Neural cell (in vitro differentiated cells): ENCODE results near the gene RBM15.

Experiments
- CTCF ChIP-seq: fragments of 450-650 bp; IDR thresholded peaks from 2 replicates; pipeline ENCODE4 v1.5.1; 2014; ENCODE audit warnings: antibody characterized with exemption, mild to moderate bottlenecking, moderate library complexity; ENCODE audit not compliant: poor library complexity, severe bottlenecking
- EP300 ChIP-seq: fragments of 450-650 bp; conservative IDR thresholded peaks from 2 replicates; pipeline ENCODE4 v1.6.1; 2014; ENCODE audit warnings: antibody characterized with exemption, mild to moderate bottlenecking, moderate library complexity; ENCODE audit not compliant: poor library complexity, severe bottlenecking
- EZH2 ChIP-seq: fragments of 200-600, 300-800 bp; shearing (Covaris generic), sonication (generic); IDR thresholded peaks from 2 replicates; pipeline ENCODE4 v1.6.1; 2014; ENCODE audit warnings: antibody characterized with exemption, low read length, borderline replicate concordance, mild to moderate bottlenecking; ENCODE audit not compliant: insufficient read depth, poor library complexity, severe bottlenecking
- MXI1 ChIP-seq: fragments of 450-650 bp; conservative IDR thresholded peaks from 2 replicates; pipeline ENCODE4 v1.6.1; 2014; ENCODE audit warnings: antibody characterized with exemption, mild to moderate bottlenecking; ENCODE audit not compliant: poor library complexity, severe bottlenecking
- POLR2AphosphoS5 ChIP-seq: IDR thresholded peaks from 2 replicates; pipeline ENCODE4 v1.6.1; 2012
- RAD21 ChIP-seq: fragments of 450-650 bp; conservative IDR thresholded peaks from 2 replicates; pipeline ENCODE4 v1.6.1; 2014; ENCODE audit warnings: antibody characterized with exemption, mild to moderate bottlenecking, moderate library complexity
- SMC3 ChIP-seq: fragments of 450-650 bp; conservative IDR thresholded peaks from 2 replicates; pipeline ENCODE4 v1.6.1; 2014; ENCODE audit warnings: antibody characterized with exemption, mild to moderate bottlenecking, moderate library complexity; ENCODE audit not compliant: poor library complexity
- TAF1 ChIP-seq: IDR thresholded peaks from 2 replicates; pipeline ENCODE4 v1.6.1; 2012; ENCODE audit warnings: low read depth
- TF ChIP-seq, protein P1 (sequence below): IDR thresholded peaks from 2 replicates; pipeline ENCODE4 v1.6.1; 2012; ENCODE audit warnings: borderline replicate concordance

DNA sequence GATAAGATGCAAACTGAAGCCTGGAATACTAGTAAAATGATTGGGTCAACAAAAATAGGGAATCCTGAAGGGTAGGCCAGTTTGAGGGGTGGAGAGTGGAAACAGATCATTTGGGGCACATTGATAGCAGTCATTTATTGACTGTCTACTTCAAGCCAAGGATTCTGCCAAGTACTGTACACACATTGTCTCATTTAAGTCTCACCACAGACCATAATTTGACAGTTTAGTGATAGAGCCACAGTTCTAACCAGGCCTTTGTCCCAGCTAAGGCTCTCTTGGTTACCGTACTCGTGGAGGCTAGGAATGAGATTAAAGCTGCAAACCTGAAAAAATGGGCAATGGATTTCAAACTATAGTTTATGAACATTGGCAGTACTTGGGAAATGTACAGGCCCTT, 11.2 kb downstream of the RBM15 start:
- TF ChIP-seq CTCF (no peak), TAF1 (no peak), EP300 (no peak), EZH2 (no peak), POLR2AphosphoS5 (no peak), SMC3 (no peak), MXI1 (no peak), RAD21 (no peak)
- TF ChIP-seq, protein P1, sequence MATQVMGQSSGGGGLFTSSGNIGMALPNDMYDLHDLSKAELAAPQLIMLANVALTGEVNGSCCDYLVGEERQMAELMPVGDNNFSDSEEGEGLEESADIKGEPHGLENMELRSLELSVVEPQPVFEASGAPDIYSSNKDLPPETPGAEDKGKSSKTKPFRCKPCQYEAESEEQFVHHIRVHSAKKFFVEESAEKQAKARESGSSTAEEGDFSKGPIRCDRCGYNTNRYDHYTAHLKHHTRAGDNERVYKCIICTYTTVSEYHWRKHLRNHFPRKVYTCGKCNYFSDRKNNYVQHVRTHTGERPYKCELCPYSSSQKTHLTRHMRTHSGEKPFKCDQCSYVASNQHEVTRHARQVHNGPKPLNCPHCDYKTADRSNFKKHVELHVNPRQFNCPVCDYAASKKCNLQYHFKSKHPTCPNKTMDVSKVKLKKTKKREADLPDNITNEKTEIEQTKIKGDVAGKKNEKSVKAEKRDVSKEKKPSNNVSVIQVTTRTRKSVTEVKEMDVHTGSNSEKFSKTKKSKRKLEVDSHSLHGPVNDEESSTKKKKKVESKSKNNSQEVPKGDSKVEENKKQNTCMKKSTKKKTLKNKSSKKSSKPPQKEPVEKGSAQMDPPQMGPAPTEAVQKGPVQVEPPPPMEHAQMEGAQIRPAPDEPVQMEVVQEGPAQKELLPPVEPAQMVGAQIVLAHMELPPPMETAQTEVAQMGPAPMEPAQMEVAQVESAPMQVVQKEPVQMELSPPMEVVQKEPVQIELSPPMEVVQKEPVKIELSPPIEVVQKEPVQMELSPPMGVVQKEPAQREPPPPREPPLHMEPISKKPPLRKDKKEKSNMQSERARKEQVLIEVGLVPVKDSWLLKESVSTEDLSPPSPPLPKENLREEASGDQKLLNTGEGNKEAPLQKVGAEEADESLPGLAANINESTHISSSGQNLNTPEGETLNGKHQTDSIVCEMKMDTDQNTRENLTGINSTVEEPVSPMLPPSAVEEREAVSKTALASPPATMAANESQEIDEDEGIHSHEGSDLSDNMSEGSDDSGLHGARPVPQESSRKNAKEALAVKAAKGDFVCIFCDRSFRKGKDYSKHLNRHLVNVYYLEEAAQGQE: no peak
